ENCODE measurements around the gene CDH13.

- TF ChIP-seq CTCF (IDR thresholded peaks at IDR 0.05) (no peak), PBX3 (IDR thresholded peaks at IDR 0.05) (no peak)
Observed at GRCh38 chr16:83592778-83593177, 966.0 kb downstream of the CDH13 start.
